IPS-18a (cell line): ENCODE results near the gene ARHGEF7.

ENCODE experiments used
- H3K27ac ChIP-seq: one replicate; pipeline ENCODE4 v1.5.1; 2013; ENCODE audit warnings: low read length
- H3K27me3 ChIP-seq: one replicate; pipeline ENCODE4 v1.6.1; 2013; ENCODE audit warnings: mild to moderate bottlenecking, low read length; ENCODE audit not compliant: control insufficient read depth, insufficient read depth
- H3K36me3 ChIP-seq: one replicate; pipeline ENCODE4 v1.6.1; 2013; ENCODE audit warnings: low read depth, low read length; ENCODE audit not compliant: control insufficient read depth
- H3K4me1 ChIP-seq: one replicate; pipeline ENCODE4 v1.6.1; 2013; ENCODE audit warnings: low read depth, low read length; ENCODE audit not compliant: control insufficient read depth
- H3K4me3 ChIP-seq: one replicate; pipeline ENCODE4 v1.5.1; 2013; ENCODE audit warnings: low read length
- H3K9ac ChIP-seq: one replicate; pipeline ENCODE4 v1.6.1; 2013; ENCODE audit warnings: mild to moderate bottlenecking, low read length, moderate library complexity
- H3K9me3 ChIP-seq: one replicate; pipeline ENCODE4 v1.6.1; 2013; ENCODE audit warnings: low read depth, low read length; ENCODE audit not compliant: control insufficient read depth

The ARHGEF7 gene

GRCh38 chr13:111206148-111206547 lies 91.0 kb downstream of the ARHGEF7 start:
- H3K27me3 ChIP-seq: no peaks in the 10 kb centered on the region

GRCh38 chr13:111209613-111210012 lies 94.5 kb downstream of the ARHGEF7 start:
- H3K27me3 ChIP-seq: no peaks in the 10 kb centered on the region
- no peak overlapping the region for H3K4me3 ChIP-seq
- no peaks in the 10 kb centered on the region for H3K36me3 ChIP-seq
- H3K9ac ChIP-seq: no peak overlapping the region
- peaks cover 45% of the 10 kb centered on the region for H3K4me1 ChIP-seq
- H3K27ac ChIP-seq: no peak overlapping the region
- no peaks in the 10 kb centered on the region for H3K9me3 ChIP-seq

More at GRCh38 chr13:111206148-111206547, 91.0 kb downstream of the ARHGEF7 start:
- no peaks in the 10 kb centered on the region for H3K9me3 ChIP-seq
- no peak overlapping the region for H3K9ac ChIP-seq
- H3K4me3 ChIP-seq: no peak overlapping the region
- H3K36me3 ChIP-seq: no peaks in the 10 kb centered on the region
- no peak overlapping the region for H3K27ac ChIP-seq
- peaks cover 46% of the 10 kb centered on the region for H3K4me1 ChIP-seq

GRCh38 chr13:111210091-111210490 lies 95.0 kb downstream of the ARHGEF7 start:
- H3K9me3 ChIP-seq: no peaks in the 10 kb centered on the region
- H3K27me3 ChIP-seq: no peaks in the 10 kb centered on the region
- H3K4me1 ChIP-seq: peaks cover 49% of the 10 kb centered on the region
- H3K9ac ChIP-seq: no peak overlapping the region
- H3K4me3 ChIP-seq: no peak overlapping the region
- H3K27ac ChIP-seq: no peak overlapping the region
- no peaks in the 10 kb centered on the region for H3K36me3 ChIP-seq

GRCh38 chr13:111210544-111211469 lies 95.7 kb downstream of the ARHGEF7 start:
- Histone ChIP-seq H3K9me3 (no peaks in the 10 kb centered on the region), H3K36me3 (no peaks in the 10 kb centered on the region), H3K27me3 (no peaks in the 10 kb centered on the region), H3K4me3 (no peak overlapping the region), H3K4me1 (peaks cover 52% of the 10 kb centered on the region), H3K9ac (no peak overlapping the region), H3K27ac (peak overlapping the region; percentile 6)

GRCh38 chr13:111211789-111212516 lies 96.8 kb downstream of the ARHGEF7 start:
- Histone ChIP-seq H3K4me1 (peaks cover 60% of the 10 kb centered on the region), H3K36me3 (no peaks in the 10 kb centered on the region), H3K27me3 (no peaks in the 10 kb centered on the region), H3K27ac (peak overlapping the region; percentile 25), H3K9me3 (no peaks in the 10 kb centered on the region), H3K4me3 (peak overlapping the region; percentile 21), H3K9ac (peak overlapping the region; percentile 26)

GRCh38 chr13:111212517-111212873 lies 97.4 kb downstream of the ARHGEF7 start:
- Histone ChIP-seq H3K27me3 (no peaks in the 10 kb centered on the region), H3K36me3 (no peaks in the 10 kb centered on the region), H3K9me3 (no peaks in the 10 kb centered on the region), H3K9ac (no peak overlapping the region), H3K4me3 (peak overlapping the region; percentile 21), H3K27ac (no peak overlapping the region), H3K4me1 (peaks cover 60% of the 10 kb centered on the region)

GRCh38 chr13:111213964-111214726 lies 99.0 kb downstream of the ARHGEF7 start:
- Histone ChIP-seq H3K27me3 (no peaks in the 10 kb centered on the region), H3K27ac (no peak overlapping the region), H3K9me3 (no peaks in the 10 kb centered on the region), H3K4me3 (no peak overlapping the region), H3K4me1 (peaks cover 73% of the 10 kb centered on the region), H3K9ac (no peak overlapping the region), H3K36me3 (no peaks in the 10 kb centered on the region)

- peak overlapping the region; percentile 46 for H3K4me3 ChIP-seq
- peak overlapping the region; percentile 60 for H3K27ac ChIP-seq
- H3K4me1 ChIP-seq: peaks cover 77% of the 10 kb centered on the region
- H3K27me3 ChIP-seq: no peaks in the 10 kb centered on the region
- peak overlapping the region; percentile 35 for H3K9ac ChIP-seq
- no peaks in the 10 kb centered on the region for H3K9me3 ChIP-seq
- H3K36me3 ChIP-seq: no peaks in the 10 kb centered on the region
These were observed 100.3 kb downstream of the ARHGEF7 start for GRCh38 chr13:111215081-111216047.

- Histone ChIP-seq H3K27ac (no peak overlapping the region), H3K4me1 (peaks cover 67% of the 10 kb centered on the region), H3K36me3 (no peaks in the 10 kb centered on the region), H3K4me3 (no peak overlapping the region), H3K9ac (peak overlapping the region; percentile 35), H3K9me3 (no peaks in the 10 kb centered on the region), H3K27me3 (no peaks in the 10 kb centered on the region)
These were observed 101.3 kb downstream of the ARHGEF7 start for GRCh38 chr13:111216166-111216960.

GRCh38 chr13:111217641-111218040 lies 102.5 kb downstream of the ARHGEF7 start:
- Histone ChIP-seq H3K9me3 (no peaks in the 10 kb centered on the region), H3K27ac (no peak overlapping the region), H3K4me1 (peaks cover 54% of the 10 kb centered on the region), H3K36me3 (no peaks in the 10 kb centered on the region), H3K27me3 (no peaks in the 10 kb centered on the region), H3K9ac (no peak overlapping the region), H3K4me3 (no peak overlapping the region)
